Measurements from ENCODE around the gene TRIM41. TPM values are rescaled to one million over a fixed set of nuclear protein-coding genes. Genes with fewer than 3 reads are reported as not detected.

Gene TRIM41
- total and polyA plus RNA-seq, 2 of the 13 experiments (the other 11 are each of a cell fraction or from before 2014, with no cell fraction given) = 10.2 to 16.7 TPM

DNA sequence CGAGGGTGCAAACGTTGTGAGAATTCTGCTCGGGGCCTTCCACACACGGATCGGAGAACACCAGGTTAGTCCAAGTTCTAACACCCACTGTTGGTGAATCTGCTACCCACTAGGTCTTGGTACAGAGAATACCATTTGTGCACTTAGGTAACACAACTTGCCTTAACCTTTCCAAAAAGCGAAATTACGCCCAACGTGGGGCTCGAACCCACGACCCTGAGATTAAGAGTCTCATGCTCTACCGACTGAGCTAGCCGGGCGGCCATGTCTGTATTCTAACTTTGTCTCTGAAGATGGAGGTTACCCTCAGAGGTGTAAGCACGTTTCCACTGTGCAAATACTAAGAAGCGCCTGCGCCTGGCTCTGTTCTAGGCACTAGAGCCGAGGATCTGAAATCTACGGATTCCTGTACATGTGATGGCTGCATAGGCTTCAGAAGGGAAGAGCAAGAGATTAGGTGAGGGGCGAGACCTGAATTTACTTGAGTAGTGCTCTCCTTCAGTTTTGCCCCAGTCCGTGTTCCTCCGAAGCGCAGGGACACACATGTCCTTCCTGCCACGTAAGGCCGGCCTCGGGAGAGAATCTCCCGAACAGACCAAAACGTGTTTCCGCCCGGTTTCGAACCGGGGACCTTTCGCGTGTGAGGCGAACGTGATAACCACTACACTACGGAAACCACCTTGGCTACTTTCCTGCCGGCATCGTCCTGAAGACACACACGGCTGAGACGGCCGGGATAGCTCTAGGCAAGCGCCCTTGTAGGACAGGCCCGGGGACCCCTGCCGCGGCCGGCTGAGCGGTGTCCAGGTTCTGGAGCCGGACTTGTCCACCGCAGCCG lies 1.1 kb upstream of the TRIM41 start (continued):
- peak; percentile 45; the same call in 1 of the 2 replicates for TF ChIP-seq ATF2 (CRISPR knock-in tag; IDR thresholded peaks at IDR 0.05)
- TF ChIP-seq MIER3 (CRISPR knock-in tag; IDR thresholded peaks at IDR 0.05; ENCODE audit: borderline replicate concordance) = peak; percentile 51; the same call in 1 of the 2 replicates
- no peak for TF ChIP-seq U2AF2 (IDR thresholded peaks at IDR 0.05; ENCODE audit: low read depth, low read length)
- peak; percentile 46; the same call in 1 of the 2 replicates for TF ChIP-seq CHD2 (IDR thresholded peaks at IDR 0.05; ENCODE audit: low read depth, low read length)
- peak; percentile 87 for TF ChIP-seq ZNF639 (CRISPR knock-in tag; conservative IDR thresholded peaks at IDR 0.05)
- TF ChIP-seq ZNF605 (CRISPR knock-in tag; IDR thresholded peaks at IDR 0.05) = no peak
- peak; percentile 55; the same call in 1 of the 2 replicates for TF ChIP-seq ZBTB43 (CRISPR knock-in tag; conservative IDR thresholded peaks at IDR 0.05)
- peak; percentile 73 for TF ChIP-seq HOXA3 (CRISPR knock-in tag; IDR thresholded peaks at IDR 0.05)
- 0 out of 2 replicates have a peak, but pooled peaks have one; percentile 90 for TF ChIP-seq CENPBD1 (CRISPR knock-in tag; IDR thresholded peaks at IDR 0.05; ENCODE audit: borderline replicate concordance, low read depth)
- peak; percentile 75; the same call in 1 of the 2 replicates for TF ChIP-seq ZNF780A (CRISPR knock-in tag; IDR thresholded peaks at IDR 0.05)
- peak; percentile 52; the same call in 1 of the 2 replicates for TF ChIP-seq ZSCAN30 (CRISPR knock-in tag; IDR thresholded peaks at IDR 0.05)
- peak; percentile 36 for TF ChIP-seq ZFP36 (IDR thresholded peaks at IDR 0.05; ENCODE audit: borderline replicate concordance, low read depth, low read length, partially characterized antibody)
- TF ChIP-seq CEBPG (CRISPR knock-in tag; IDR thresholded peaks at IDR 0.05) = peak; percentile 51
- TF ChIP-seq, protein P1, sequence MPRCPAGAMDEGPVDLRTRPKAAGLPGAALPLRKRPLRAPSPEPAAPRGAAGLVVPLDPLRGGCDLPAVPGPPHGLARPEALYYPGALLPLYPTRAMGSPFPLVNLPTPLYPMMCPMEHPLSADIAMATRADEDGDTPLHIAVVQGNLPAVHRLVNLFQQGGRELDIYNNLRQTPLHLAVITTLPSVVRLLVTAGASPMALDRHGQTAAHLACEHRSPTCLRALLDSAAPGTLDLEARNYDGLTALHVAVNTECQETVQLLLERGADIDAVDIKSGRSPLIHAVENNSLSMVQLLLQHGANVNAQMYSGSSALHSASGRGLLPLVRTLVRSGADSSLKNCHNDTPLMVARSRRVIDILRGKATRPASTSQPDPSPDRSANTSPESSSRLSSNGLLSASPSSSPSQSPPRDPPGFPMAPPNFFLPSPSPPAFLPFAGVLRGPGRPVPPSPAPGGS (CRISPR knock-in tag; IDR thresholded peaks at IDR 0.05) = peak; percentile 64
- TF ChIP-seq ETV5 (CRISPR knock-in tag; IDR thresholded peaks at IDR 0.05; ENCODE audit: borderline replicate concordance) = peak; percentile 74; the same call in 1 of the 2 replicates
- peak; percentile 56 for TF ChIP-seq ASH2L (IDR thresholded peaks at IDR 0.05; ENCODE audit: insufficient read length, low read depth, low read length)
- 0 out of 2 replicates have a peak, but pooled peaks have one; percentile 42 for TF ChIP-seq MTF1 (CRISPR knock-in tag; IDR thresholded peaks at IDR 0.05)
- TF ChIP-seq MXI1 (IDR thresholded peaks at IDR 0.05; ENCODE audit: borderline replicate concordance, low read depth, low read length) = no peak; the same call in 2 of the 3 replicates
- TF ChIP-seq FOXC1 (CRISPR knock-in tag; IDR thresholded peaks at IDR 0.05; ENCODE audit: borderline replicate concordance) = peak; percentile 59; the same call in 1 of the 2 replicates
